HG03025 (cell line): Measurements from ENCODE around the gene HEATR1.
"Not testable (repeated sequence)": the region's sequence is repeated elsewhere in the genome, so short reads cannot be mapped to it uniquely, and the experiment has no call there.

Experiments used
- ATAC-seq: cut with Tn5 transposase; IDR thresholded peaks from one replicate; pipeline ENCODE4 v1.9.1; 2021; ENCODE audit warnings: mild to moderate bottlenecking, moderate library complexity; ENCODE audit not compliant: unreplicated experiment, low FRiP score

Gene HEATR1

GRCh38 chr1:236589531-236589930 is 14.8 kb downstream of the HEATR1 start:
- no peak for ATAC-seq

- ATAC-seq = no peak
Observed at GRCh38 chr1:236581528-236581927, 22.8 kb downstream of the HEATR1 start.

DNA sequence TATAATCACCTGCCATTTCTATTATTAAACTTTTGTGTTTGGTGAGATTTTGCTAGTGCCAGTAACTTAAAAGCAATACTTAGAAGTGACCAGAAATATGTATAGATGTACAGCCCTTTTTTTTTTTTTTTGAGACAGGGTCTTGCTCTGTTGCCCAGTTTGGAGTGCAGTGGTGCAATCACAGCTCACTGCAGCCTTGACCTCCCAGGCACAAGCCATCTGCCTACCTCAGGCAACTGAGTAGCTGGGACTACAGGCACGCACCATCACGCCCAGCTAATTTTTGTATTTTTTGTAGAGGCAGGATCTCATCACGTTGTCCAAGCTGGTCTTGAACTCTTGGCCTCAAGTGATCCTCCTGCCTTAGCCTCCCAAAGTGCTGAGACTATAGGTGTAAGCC is 23.9 kb downstream of the HEATR1 start:
- not testable (repeated sequence) for ATAC-seq

GRCh38 chr1:236578661-236579060 is 25.7 kb downstream of the HEATR1 start:
- ATAC-seq = no peak

DNA sequence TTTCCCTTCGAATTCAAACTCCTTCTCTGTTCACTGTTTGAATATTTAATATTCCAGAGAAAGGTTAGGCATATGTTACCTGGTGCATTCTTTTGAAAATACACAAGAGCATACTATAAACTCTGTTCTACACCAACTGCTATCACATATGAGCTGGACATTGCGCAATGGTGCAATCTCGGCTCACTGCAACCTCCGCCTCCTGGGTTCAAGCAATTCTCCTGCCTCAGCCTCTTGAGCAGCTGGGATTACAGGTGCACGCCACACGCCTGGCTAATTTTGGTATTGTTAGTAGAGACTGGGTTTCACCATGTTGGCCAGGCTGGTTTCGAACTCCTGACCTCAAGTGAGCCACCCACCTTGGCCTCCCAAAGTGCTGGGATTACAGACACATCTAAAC is 27.3 kb downstream of the HEATR1 start:
- not testable (repeated sequence) for ATAC-seq

DNA sequence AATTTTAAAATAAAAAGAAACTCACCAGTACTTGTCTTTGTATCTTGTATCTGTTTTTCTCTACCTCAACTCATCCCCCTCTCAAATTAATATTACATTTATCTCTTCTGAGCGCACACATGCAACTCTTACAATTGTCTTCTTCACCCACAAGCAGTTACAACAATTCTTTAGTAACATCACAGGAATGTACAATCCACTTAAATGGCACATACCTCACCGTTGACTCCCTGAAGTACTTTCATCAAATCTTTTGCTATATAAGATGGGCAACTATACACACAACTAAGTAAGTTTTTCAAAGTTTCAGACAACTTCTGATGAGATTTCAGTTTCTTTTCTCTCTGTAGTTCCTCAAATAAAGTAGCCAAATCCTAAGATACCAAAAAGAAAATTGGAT is 28.3 kb downstream of the HEATR1 start:
- no peak for ATAC-seq

- no peak for ATAC-seq
Observed at GRCh38 chr1:236575523-236575922, 28.8 kb downstream of the HEATR1 start.

GRCh38 chr1:236568285-236568894 is 35.9 kb downstream of the HEATR1 start:
- ATAC-seq = no peak

- ATAC-seq = no peak
Observed at GRCh38 chr1:236565530-236565929, 38.8 kb downstream of the HEATR1 start.

- ATAC-seq = no peak
Observed at GRCh38 chr1:236561976-236562375, 42.3 kb downstream of the HEATR1 start.

GRCh38 chr1:236560213-236560771 is 44.0 kb downstream of the HEATR1 start:
- ATAC-seq = no peak

- no peak for ATAC-seq
Observed at GRCh38 chr1:236558846-236559245, 45.5 kb downstream of the HEATR1 start.

DNA sequence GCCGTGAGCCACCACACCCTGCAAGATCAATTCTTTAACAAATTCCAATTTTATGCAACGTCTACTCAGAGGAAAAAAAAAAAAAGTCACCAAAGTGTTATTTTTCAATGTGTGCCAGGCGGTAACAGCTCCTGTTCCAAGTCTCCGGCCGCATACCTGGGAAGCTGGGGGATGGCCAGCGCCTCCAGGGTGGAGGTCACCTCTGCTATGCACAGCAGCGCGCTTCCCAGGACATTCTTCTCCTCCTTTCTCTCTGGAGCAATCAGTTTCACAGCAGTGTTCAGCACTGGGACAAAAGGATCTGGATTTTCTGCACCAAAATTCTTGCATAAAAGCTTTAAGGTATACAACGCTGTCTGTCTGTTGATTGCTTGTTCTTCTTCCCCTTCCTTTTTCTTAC is 46.2 kb downstream of the HEATR1 start:
- ATAC-seq = no peak

DNA sequence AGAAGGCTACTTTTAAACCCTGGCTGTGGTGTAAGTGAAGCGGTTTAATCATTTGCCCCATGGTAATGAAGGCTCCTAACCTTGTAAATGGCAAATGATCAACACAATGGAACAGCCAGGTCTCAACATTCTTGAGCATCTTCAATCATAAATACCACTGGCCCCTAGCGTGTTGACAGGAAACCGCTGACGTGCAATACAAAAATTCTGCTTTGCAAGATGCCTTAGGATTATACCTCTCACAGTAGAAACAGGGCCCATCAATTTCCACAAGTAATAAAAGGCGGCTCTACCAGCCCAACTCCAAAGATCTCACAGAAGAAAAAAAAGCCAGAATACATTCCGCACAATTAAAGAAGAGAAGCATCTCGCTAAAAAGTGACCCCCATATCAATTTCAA is 47.7 kb downstream of the HEATR1 start:
- no peak for ATAC-seq

GRCh38 chr1:236553370-236553769 is 50.9 kb downstream of the HEATR1 start:
- ATAC-seq = no peak

DNA sequence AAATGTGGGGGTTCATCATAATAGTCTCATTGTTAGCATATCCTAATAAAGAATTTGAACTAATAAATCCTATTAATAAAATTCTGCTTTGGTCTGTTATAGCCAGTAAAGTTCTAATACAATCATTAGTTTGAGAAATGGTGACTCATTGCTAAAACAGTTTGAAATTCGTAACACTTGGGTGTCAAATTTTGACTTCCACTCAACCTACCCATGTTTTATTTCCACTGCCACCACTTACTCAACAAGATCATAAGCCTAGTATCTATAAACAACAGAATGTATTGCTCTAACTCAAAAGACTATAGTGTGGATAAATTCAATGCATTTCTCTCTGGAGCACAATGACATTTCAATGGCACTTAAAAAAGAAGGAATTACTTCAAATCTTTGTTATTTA is 51.4 kb downstream of the HEATR1 start:
- no peak for ATAC-seq

GRCh38 chr1:236552096-236552495 is 52.2 kb downstream of the HEATR1 start:
- ATAC-seq = no peak

GRCh38 chr1:236550961-236551851 is 53.1 kb downstream of the HEATR1 start:
- no peak for ATAC-seq

GRCh38 chr1:236548452-236548851 is 55.9 kb downstream of the HEATR1 start:
- no peak for ATAC-seq

GRCh38 chr1:236545621-236546169 is 58.6 kb downstream of the HEATR1 start:
- ATAC-seq = no peak

DNA sequence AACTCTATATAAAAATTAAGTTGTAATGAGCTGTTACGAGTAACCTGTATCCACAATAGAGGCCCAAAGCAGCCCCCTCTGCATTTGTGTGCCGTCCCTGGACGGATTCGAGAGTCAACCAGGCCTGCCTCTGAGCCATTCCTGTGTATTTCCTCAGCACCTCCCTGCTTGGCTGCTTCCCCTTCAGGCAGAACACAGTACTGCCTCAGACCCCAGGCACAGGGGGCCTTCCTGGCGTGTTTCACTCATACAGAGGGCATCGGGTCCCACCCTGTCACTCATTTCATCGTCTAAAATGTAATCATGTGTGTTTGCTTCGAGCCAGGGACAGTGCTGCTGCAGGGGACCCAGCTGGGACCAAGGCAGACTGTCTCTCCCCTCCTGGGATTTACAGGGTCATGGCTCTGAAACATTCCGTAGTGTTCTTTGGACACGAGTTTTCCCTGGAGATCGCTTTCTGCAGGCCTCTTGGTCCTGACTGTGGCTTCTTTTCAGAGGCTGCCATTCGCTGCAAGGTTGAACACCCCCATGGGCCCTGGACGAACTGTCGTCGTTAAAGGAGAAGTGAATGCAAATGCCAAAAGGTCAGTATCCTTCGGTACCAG is 61.1 kb downstream of the HEATR1 start:
- ATAC-seq = no peak
